22Rv1 (cell line): ENCODE measurements around the gene PLEKHA5.

Experiments used
- CTCF ChIP-seq: fragments of 450-650 bp; IDR thresholded peaks from 2 replicates; pipeline ENCODE4 v1.5.1; 2017; ENCODE audit warnings: mild to moderate bottlenecking
- ZFX ChIP-seq: fragments of 450-650 bp; IDR thresholded peaks from 2 replicates; pipeline ENCODE4 v1.6.1; 2017; ENCODE audit warnings: antibody characterized with exemption, borderline replicate concordance

DNA sequence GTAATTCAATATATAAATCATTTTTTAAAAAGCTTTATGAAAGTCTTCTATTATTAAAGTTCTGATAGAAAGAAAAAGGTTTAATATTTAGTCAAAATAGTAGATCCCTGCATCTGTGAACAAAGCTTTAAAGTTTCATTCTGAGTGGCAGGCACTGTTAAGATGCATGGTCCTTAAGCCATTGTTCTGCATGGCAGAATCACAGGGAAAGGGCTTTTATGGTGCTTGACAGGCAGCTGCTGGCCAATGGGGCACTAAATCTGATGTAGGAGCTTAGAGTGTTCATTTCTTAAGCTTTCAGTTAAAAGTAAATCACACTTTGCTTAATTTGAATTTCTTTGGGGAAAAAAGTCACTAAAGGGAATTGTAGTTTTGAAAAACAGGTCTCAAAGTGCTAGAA is 148.2 kb downstream of the PLEKHA5 start:
- TF ChIP-seq CTCF (no peak), ZFX (no peak)
